OCI-LY7 (cell line): ENCODE data around the gene PRAMEF17. TPM values are rescaled to one million over a fixed set of nuclear protein-coding genes. Genes with fewer than 3 reads are reported as not detected.
"Not testable (repeated sequence)": the region's sequence is repeated elsewhere in the genome, so short reads cannot be mapped to it uniquely, and the experiment has no call there.

Source experiments
- BruUV-seq: library from RNA; stranded (reverse); fragments of 400-500 nt; replicated peaks from 2 replicates; lab custom pipeline; 2021; lab: Mats Ljungman, UMichigan
- CTCF ChIA-PET: fragments of 300-600 bp; sonication (Branson Sonifier 250); formaldehyde crosslinking; loops from one replicate; lab custom pipeline; 2022; ENCODE audit warnings: antibody characterized with exemption; ENCODE audit not compliant: unreplicated experiment; lab: Charles Lee
- POLR2A ChIA-PET: fragments of 300-600 bp; sonication (Branson Sonifier 250); formaldehyde crosslinking; loops from one replicate; lab custom pipeline; 2022; ENCODE audit warnings: antibody characterized with exemption; lab: Charles Lee
- DNase-seq: peaks from one replicate; pipeline ENCODE4 v3.0.0-alpha.2; 2015; ENCODE audit warnings: low spot score
- H2AFZ ChIP-seq: fragments of 200-600 bp; sonication (generic), shearing (Covaris generic); 2 replicates; pipeline ENCODE4 v1.6.1; 2014; ENCODE audit warnings: mild to moderate bottlenecking, antibody characterized with exemption, low read length, moderate library complexity
- H3K27ac ChIP-seq: fragments of 200-600 bp; sonication (generic); 2 replicates; pipeline ENCODE4 v1.5.1; 2014; ENCODE audit warnings: mixed run types, low read depth, mild to moderate bottlenecking, moderate library complexity, low read length, inconsistent platforms; ENCODE audit not compliant: poor library complexity, severe bottlenecking
- H3K36me3 ChIP-seq: fragments of 200-600 bp; sonication (generic); 2 replicates; pipeline ENCODE4 v1.6.1; 2014; ENCODE audit warnings: mild to moderate bottlenecking, antibody characterized with exemption, low read length, moderate library complexity, mixed read lengths; ENCODE audit not compliant: insufficient read depth
- H3K4me1 ChIP-seq: fragments of 200-600 bp; sonication (generic); 2 replicates; pipeline ENCODE4 v1.5.1; 2014; ENCODE audit warnings: mild to moderate bottlenecking, low read length; ENCODE audit not compliant: insufficient read depth, poor library complexity, severe bottlenecking
- H3K4me2 ChIP-seq: fragments of 200-600 bp; sonication (generic); 2 replicates; pipeline ENCODE4 v1.6.1; 2014; ENCODE audit warnings: mild to moderate bottlenecking, low read length
- H3K4me3 ChIP-seq: fragments of 200-600 bp; sonication (generic); 2 replicates; pipeline ENCODE4 v1.5.1; 2014; ENCODE audit warnings: mild to moderate bottlenecking, low read depth, low read length; ENCODE audit not compliant: poor library complexity, severe bottlenecking
- H3K79me2 ChIP-seq: fragments of 200-600 bp; sonication (generic); 2 replicates; pipeline ENCODE4 v1.6.1; 2016; ENCODE audit warnings: low read depth, mild to moderate bottlenecking, low read length, moderate library complexity, mixed read lengths; ENCODE audit not compliant: insufficient read depth
- H3K9me2 ChIP-seq: fragments of 200-600 bp; sonication (generic); 2 replicates; pipeline ENCODE4 v1.6.1; 2016; ENCODE audit warnings: mild to moderate bottlenecking, low read length, mixed read lengths; ENCODE audit not compliant: insufficient read depth
- H3K9me3 ChIP-seq: fragments of 200-600 bp; sonication (generic); 2 replicates; pipeline ENCODE4 v1.6.1; 2014; ENCODE audit warnings: mild to moderate bottlenecking, mixed run types, low read length, mixed read lengths
- H4K20me1 ChIP-seq: fragments of 200-600 bp; sonication (generic); 2 replicates; pipeline ENCODE4 v1.6.1; 2014; ENCODE audit warnings: mild to moderate bottlenecking, antibody characterized with exemption, low read length, moderate library complexity, mixed read lengths; ENCODE audit not compliant: insufficient read depth
- intact Hi-C: fragments of 100-400 bp; cut with micrococcal nuclease; formaldehyde crosslinking; loops from one replicate; pipeline ENCODE4 v1.10.0; 2022; ENCODE audit not compliant: unreplicated experiment
- total RNA-seq, 2 experiments: library from RNA; depleted of rRNA in 1 of 2; stranded (reverse); fragments of >200 nt in 1 of 2; shearing (Covaris generic) in 1 of 2; gene quantifications; 2 replicates each; pipeline ENCODE4 v1.2.3, GENCODE V29; 2014 to 2022
- TF ChIP-seq, protein P1 (sequence below): fragments of 200-600 bp; sonication (generic); conservative IDR thresholded peaks from 2 replicates; pipeline ENCODE4 v1.5.1; 2014; ENCODE audit warnings: mild to moderate bottlenecking, antibody characterized with exemption, low read length, moderate library complexity, mixed read lengths

The PRAMEF17 gene
- total RNA-seq, 2 experiments from 2014 or later = not detected

DNA sequence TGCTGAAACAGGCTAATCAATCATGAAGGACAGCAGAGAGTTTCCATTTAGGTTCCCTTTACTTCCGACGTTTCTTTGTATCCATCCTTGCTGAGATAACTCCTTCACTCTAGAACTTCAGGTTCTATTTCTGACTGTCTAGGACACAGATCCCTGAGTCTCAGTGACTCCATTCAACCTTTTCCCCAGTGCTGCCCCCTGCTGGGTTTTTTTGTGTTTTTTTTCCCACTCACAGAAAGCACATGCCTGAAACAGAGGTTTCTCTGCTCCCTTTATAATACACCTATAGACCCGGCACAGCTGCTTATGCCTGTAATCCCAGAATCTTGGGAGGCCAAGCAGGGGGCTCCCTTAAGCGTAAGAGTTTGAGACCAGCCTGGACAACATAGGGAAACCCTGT lies 20.9 kb upstream of the PRAMEF17 start:
- CTCF ChIA-PET, BruUV-seq, H3K9me3 ChIP-seq, H3K4me2 ChIP-seq, intact Hi-C loops, H3K79me2 ChIP-seq, H3K4me3 ChIP-seq, POLR2A ChIA-PET, H4K20me1 ChIP-seq, H3K36me3 ChIP-seq, H3K4me1 ChIP-seq, H2AFZ ChIP-seq, H3K27ac ChIP-seq, H3K9me2 ChIP-seq: not testable (repeated sequence)
- DNase-seq = peak; percentile 16
- TF ChIP-seq, protein P1, sequence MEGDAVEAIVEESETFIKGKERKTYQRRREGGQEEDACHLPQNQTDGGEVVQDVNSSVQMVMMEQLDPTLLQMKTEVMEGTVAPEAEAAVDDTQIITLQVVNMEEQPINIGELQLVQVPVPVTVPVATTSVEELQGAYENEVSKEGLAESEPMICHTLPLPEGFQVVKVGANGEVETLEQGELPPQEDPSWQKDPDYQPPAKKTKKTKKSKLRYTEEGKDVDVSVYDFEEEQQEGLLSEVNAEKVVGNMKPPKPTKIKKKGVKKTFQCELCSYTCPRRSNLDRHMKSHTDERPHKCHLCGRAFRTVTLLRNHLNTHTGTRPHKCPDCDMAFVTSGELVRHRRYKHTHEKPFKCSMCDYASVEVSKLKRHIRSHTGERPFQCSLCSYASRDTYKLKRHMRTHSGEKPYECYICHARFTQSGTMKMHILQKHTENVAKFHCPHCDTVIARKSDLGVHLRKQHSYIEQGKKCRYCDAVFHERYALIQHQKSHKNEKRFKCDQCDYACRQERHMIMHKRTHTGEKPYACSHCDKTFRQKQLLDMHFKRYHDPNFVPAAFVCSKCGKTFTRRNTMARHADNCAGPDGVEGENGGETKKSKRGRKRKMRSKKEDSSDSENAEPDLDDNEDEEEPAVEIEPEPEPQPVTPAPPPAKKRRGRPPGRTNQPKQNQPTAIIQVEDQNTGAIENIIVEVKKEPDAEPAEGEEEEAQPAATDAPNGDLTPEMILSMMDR = peak; percentile 69

DNA sequence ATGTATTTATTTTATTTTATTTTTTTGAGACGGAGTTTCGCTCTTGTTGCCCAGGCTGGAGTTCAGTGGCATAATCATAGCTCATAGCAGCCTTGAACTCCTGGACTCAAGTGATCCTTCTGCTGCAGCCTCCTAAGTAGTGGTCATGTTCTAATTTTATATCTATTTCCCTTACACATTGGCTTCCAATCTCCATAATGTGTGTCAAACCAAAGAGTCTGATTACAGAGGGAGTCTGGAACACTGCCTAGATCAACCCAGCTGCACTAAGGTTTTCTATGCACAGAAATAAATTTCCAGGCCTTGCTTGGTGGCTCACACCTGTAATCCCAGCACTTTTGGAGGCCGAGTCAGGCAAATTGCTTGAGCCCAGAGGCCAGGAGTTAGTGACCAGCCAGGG lies 10.4 kb upstream of the PRAMEF17 start:
- intact Hi-C loops, H3K27ac ChIP-seq, H3K79me2 ChIP-seq, BruUV-seq, H3K4me3 ChIP-seq, H3K9me3 ChIP-seq, CTCF ChIA-PET, H3K4me2 ChIP-seq, H3K9me2 ChIP-seq, H3K36me3 ChIP-seq, H3K4me1 ChIP-seq, H4K20me1 ChIP-seq, DNase-seq, POLR2A ChIA-PET, H2AFZ ChIP-seq: not testable (repeated sequence)

DNA sequence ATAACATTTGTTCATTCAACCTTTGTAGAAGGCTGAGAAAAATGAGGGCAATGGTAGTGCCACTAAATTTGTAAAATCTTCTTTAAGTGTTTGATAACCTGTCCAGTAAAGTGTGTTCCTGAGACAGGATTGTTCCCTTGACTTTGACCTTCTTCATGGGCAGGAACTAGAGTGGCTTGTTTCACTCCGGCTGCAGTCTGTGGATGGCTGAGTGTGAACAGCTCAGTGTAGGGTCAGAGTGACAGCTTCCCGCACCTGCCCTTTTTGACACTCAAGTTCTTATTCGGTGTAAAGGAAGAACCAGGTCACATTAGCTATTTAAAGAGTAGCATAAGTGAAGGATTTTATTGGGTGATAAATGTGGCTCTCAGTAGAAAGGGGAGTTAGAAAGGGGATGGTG lies 9.1 kb upstream of the PRAMEF17 start:
- H3K9me2 ChIP-seq, BruUV-seq, H3K4me2 ChIP-seq, H3K79me2 ChIP-seq, H2AFZ ChIP-seq, H3K27ac ChIP-seq, CTCF ChIA-PET, DNase-seq, H3K9me3 ChIP-seq, intact Hi-C loops, H4K20me1 ChIP-seq, H3K36me3 ChIP-seq, H3K4me3 ChIP-seq, H3K4me1 ChIP-seq, POLR2A ChIA-PET: not testable (repeated sequence)

DNA sequence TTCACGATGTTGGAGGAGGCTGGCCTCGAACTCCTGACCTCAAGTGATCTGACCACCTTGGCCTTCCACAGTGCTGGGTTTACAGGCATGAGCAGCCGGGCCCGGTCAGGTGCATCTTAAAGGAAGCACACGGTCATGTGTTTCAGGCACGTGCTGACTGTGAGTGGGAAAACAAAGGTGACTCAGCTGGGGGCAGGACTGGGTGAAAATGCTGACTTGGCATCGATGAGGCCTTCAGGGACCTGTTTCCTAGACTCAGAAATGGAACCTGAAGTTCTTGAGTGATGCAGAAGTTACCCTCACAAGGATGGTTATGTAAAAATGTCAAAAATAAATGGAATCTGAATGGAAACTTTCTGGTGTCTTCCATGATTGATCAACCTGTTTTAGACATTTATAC lies 3.6 kb downstream of the PRAMEF17 start:
- H3K79me2 ChIP-seq, H3K27ac ChIP-seq, CTCF ChIA-PET, H3K4me3 ChIP-seq, POLR2A ChIA-PET, H3K4me1 ChIP-seq, H2AFZ ChIP-seq, H4K20me1 ChIP-seq, intact Hi-C loops, DNase-seq, H3K9me3 ChIP-seq, H3K4me2 ChIP-seq, H3K9me2 ChIP-seq, BruUV-seq, H3K36me3 ChIP-seq: not testable (repeated sequence)

DNA sequence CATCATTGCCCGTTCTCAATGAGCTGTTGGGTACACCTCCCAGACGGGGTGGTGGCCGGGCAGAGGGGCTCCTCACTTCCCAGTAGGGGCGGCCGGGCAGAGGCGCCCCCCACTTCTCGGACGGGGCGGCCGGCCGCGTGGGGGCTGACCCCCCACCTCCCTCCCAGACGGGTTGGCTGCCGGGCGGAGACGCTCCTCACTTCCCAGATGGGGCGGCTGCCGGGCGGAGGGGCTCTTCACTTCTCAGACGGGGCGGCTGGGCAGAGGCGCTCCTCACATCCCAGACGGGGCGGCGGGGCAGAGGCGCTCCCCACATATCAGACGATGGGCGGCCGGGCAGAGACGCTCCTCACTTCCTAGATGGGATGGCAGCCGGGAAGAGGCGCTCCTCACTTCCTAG lies 5.3 kb downstream of the PRAMEF17 start:
- H4K20me1 ChIP-seq, intact Hi-C loops, H3K27ac ChIP-seq, H3K9me2 ChIP-seq, H3K79me2 ChIP-seq, POLR2A ChIA-PET, H3K36me3 ChIP-seq, H3K9me3 ChIP-seq, H2AFZ ChIP-seq, DNase-seq, H3K4me1 ChIP-seq, H3K4me2 ChIP-seq, CTCF ChIA-PET, H3K4me3 ChIP-seq, BruUV-seq: not testable (repeated sequence)

DNA sequence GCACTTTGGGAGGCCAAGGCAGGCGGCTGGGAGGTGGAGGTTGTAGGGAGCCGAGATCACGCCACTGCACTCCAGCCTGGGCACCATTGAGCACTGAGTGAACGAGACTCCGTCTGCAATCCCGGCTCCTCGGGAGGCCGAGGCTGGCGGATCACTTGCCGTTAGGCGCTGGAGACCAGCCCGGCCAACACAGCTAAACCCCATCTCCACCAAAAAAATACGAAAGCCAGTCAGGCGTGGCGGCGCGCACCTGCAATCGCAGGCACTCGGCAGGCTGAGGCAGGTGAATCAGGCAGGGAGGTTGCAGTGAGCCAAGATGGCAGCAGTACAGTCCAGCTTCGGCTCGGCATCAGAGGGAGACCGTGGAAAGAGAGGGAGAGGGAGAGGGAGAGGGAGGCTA lies 5.9 kb downstream of the PRAMEF17 start:
- intact Hi-C loops, H3K4me1 ChIP-seq, H3K9me2 ChIP-seq, H3K9me3 ChIP-seq, H2AFZ ChIP-seq, H3K79me2 ChIP-seq, POLR2A ChIA-PET, H3K4me2 ChIP-seq, DNase-seq, H3K4me3 ChIP-seq, H4K20me1 ChIP-seq, BruUV-seq, CTCF ChIA-PET, H3K36me3 ChIP-seq, H3K27ac ChIP-seq: not testable (repeated sequence)
